Measurements from ENCODE around the gene ADORA2B.

DNA sequence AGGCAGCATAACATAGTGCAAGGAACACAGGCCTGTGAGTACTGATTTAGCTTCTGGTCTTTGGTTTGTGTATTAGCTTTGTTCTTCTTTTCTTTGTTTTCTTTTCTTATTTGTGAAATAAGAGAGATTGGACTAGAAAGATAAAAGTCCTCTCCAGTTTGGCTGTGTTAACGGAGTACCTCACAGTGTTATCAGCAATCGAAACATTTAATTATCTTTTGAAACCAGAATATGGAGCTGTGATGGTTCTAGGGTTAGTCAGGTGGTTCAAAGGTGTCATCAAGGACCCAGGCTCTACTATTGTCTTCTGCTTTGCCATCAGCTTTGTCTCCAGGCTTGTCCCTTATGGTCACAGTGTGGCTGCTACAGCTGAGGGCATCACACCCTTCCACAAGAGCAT is 25.6 kb downstream of the ADORA2B start:
- no peak for TF ChIP-seq EZH2 (IDR thresholded peaks at IDR 0.05; ENCODE audit: borderline replicate concordance, low read length)
- TF ChIP-seq, protein P1, sequence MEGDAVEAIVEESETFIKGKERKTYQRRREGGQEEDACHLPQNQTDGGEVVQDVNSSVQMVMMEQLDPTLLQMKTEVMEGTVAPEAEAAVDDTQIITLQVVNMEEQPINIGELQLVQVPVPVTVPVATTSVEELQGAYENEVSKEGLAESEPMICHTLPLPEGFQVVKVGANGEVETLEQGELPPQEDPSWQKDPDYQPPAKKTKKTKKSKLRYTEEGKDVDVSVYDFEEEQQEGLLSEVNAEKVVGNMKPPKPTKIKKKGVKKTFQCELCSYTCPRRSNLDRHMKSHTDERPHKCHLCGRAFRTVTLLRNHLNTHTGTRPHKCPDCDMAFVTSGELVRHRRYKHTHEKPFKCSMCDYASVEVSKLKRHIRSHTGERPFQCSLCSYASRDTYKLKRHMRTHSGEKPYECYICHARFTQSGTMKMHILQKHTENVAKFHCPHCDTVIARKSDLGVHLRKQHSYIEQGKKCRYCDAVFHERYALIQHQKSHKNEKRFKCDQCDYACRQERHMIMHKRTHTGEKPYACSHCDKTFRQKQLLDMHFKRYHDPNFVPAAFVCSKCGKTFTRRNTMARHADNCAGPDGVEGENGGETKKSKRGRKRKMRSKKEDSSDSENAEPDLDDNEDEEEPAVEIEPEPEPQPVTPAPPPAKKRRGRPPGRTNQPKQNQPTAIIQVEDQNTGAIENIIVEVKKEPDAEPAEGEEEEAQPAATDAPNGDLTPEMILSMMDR (IDR thresholded peaks at IDR 0.05; ENCODE audit: low read length), result no peak

Measured in OCI-LY1 (cell line).